IMR-90 (cell line): ENCODE results near the gene CAMK2B. TPM values are rescaled to one million over a fixed set of nuclear protein-coding genes. Genes with fewer than 3 reads are reported as not detected.

Experiments used
- ATAC-seq: fragments of 200-7000 bp; cut with Tn5 transposase; 2 replicates; pipeline ENCODE4 v1.9.1; 2020; ENCODE audit warnings: low read depth, mild to moderate bottlenecking, moderate library complexity
- BruUV-seq: library from RNA; stranded (reverse); fragments of 400-500 nt; replicated peaks from 2 replicates; lab custom pipeline; 2021; lab: Mats Ljungman, UMichigan
- CTCF ChIA-PET: fragments of 300-600 bp; formaldehyde crosslinking; extraction: SDS; loops from one replicate; lab custom pipeline; 2021; ENCODE audit warnings: antibody characterized with exemption; lab: Yijun Ruan, JAX
- POLR2A ChIA-PET: fragments of 300-600 bp; sonication (Branson Sonifier 250); formaldehyde crosslinking; loops from one replicate; lab custom pipeline; 2022; ENCODE audit warnings: antibody characterized with exemption; ENCODE audit not compliant: unreplicated experiment; lab: Charles Lee
- DNase-seq: peaks from one replicate; pipeline ENCODE4 v3.0.0; 2013
- H2AFZ ChIP-seq: replicated peaks from 2 replicates; pipeline ENCODE3; 2013; ENCODE audit warnings: low read length, mild to moderate bottlenecking; ENCODE audit not compliant: poor library complexity
- H2AK5ac ChIP-seq: 2 replicates; pipeline ENCODE4 v1.6.1; 2013; ENCODE audit warnings: low read depth, low read length, inconsistent platforms
- H2AK9ac ChIP-seq: replicated peaks from 2 replicates; pipeline ENCODE3; 2013; ENCODE audit warnings: mild to moderate bottlenecking, low read depth, low read length, moderate library complexity; ENCODE audit not compliant: poor library complexity
- H2BK120ac ChIP-seq: 2 replicates; pipeline ENCODE4 v1.6.1; 2013; ENCODE audit warnings: low read depth, low read length, inconsistent platforms
- H2BK15ac ChIP-seq: 3 replicates; pipeline ENCODE4 v1.6.1; 2013; ENCODE audit warnings: low read depth, low read length, inconsistent platforms
- H2BK20ac ChIP-seq: 2 replicates; pipeline ENCODE4 v1.6.1; 2013; ENCODE audit warnings: low read depth, mild to moderate bottlenecking, inconsistent platforms, low read length, moderate library complexity
- H2BK5ac ChIP-seq: 2 replicates; pipeline ENCODE4 v1.6.1; 2013; ENCODE audit warnings: mild to moderate bottlenecking, low read depth, low read length, inconsistent platforms; ENCODE audit not compliant: poor library complexity, severe bottlenecking
- H3K14ac ChIP-seq: replicated peaks from 2 replicates; pipeline ENCODE4 v1.6.1; 2013; ENCODE audit warnings: low read depth, low read length, inconsistent platforms
- H3K18ac ChIP-seq: 2 replicates; pipeline ENCODE4 v1.6.1; 2013; ENCODE audit warnings: low read depth, low read length, control low read depth
- H3K23ac ChIP-seq: 2 replicates; pipeline ENCODE4 v1.6.1; 2013; ENCODE audit warnings: low read depth, low read length, inconsistent platforms
- H3K27ac ChIP-seq: 2 replicates; pipeline ENCODE4 v1.5.1; 2013; ENCODE audit warnings: mild to moderate bottlenecking, control low read depth, low read length; ENCODE audit not compliant: insufficient read depth
- H3K27me3 ChIP-seq: 2 replicates; pipeline ENCODE4 v1.6.1; 2013; ENCODE audit warnings: low read length; ENCODE audit not compliant: control insufficient read depth, insufficient read depth
- H3K36me3 ChIP-seq: 2 replicates; pipeline ENCODE4 v1.6.1; 2013; ENCODE audit warnings: low read length, mixed read lengths; ENCODE audit not compliant: control insufficient read depth, insufficient read depth
- H3K4ac ChIP-seq: 2 replicates; pipeline ENCODE4 v1.6.1; 2013; ENCODE audit warnings: low read depth, low read length, inconsistent platforms
- H3K4me1 ChIP-seq: 2 replicates; pipeline ENCODE4 v1.6.1; 2013; ENCODE audit warnings: low read length, mixed read lengths; ENCODE audit not compliant: control insufficient read depth, insufficient read depth
- H3K4me2 ChIP-seq: 2 replicates; pipeline ENCODE4 v1.6.1; 2013; ENCODE audit warnings: low read depth, mild to moderate bottlenecking, control low read depth, low read length, moderate library complexity
- H3K4me3 ChIP-seq: 2 replicates; pipeline ENCODE4 v1.5.1; 2013; ENCODE audit warnings: low read depth, mild to moderate bottlenecking, control low read depth, low read length, moderate library complexity; ENCODE audit not compliant: insufficient read depth
- H3K56ac ChIP-seq: 2 replicates; pipeline ENCODE4 v1.6.1; 2013; ENCODE audit warnings: low read length, inconsistent platforms; ENCODE audit not compliant: insufficient read depth; ENCODE audit errors: extremely low read depth
- H3K79me1 ChIP-seq, 2 experiments: 2 replicates each; pipeline ENCODE4 v1.6.1; 2013; ENCODE audit warnings: low read length in 2 of 2, inconsistent platforms in 1 of 2, low read depth in 1 of 2
- H3K9ac ChIP-seq: 2 replicates; pipeline ENCODE4 v1.6.1; 2013; ENCODE audit warnings: low read depth, low read length, control low read depth
- H3K9me1 ChIP-seq: 2 replicates; pipeline ENCODE4 v1.6.1; 2013; ENCODE audit warnings: low read length, inconsistent platforms; ENCODE audit not compliant: insufficient read depth
- H3K9me3 ChIP-seq: 2 replicates; pipeline ENCODE4 v1.6.1; 2013; ENCODE audit warnings: low read length; ENCODE audit not compliant: control insufficient read depth, insufficient read depth
- H4K20me1 ChIP-seq: 2 replicates; pipeline ENCODE4 v1.6.1; 2013; ENCODE audit warnings: low read length, inconsistent platforms; ENCODE audit not compliant: insufficient read depth
- H4K5ac ChIP-seq: 2 replicates; pipeline ENCODE4 v1.6.1; 2013; ENCODE audit warnings: mild to moderate bottlenecking, low read depth, low read length, control low read depth
- H4K8ac ChIP-seq, 2 experiments: 2 replicates each; pipeline ENCODE4 v1.6.1; 2013; ENCODE audit warnings: low read depth in 2 of 2, low read length in 2 of 2, control low read depth in 1 of 2, inconsistent platforms in 1 of 2
- H4K91ac ChIP-seq: 2 replicates; pipeline ENCODE4 v1.6.1; 2013; ENCODE audit warnings: low read depth, low read length, inconsistent platforms; ENCODE audit not compliant: insufficient read depth
- BHLHE40 ChIP-seq: fragments of 150-350 bp; IDR thresholded peaks from 2 replicates; pipeline ENCODE4 v1.6.1; 2016; ENCODE audit warnings: mild to moderate bottlenecking, low read depth, low read length
- CHD1 ChIP-seq: IDR thresholded peaks from 2 replicates; pipeline ENCODE4 v1.6.1; 2012; ENCODE audit warnings: low read depth, low read length, improper control_type of control experiment
- FOS ChIP-seq: fragments of 150-350 bp; IDR thresholded peaks from 2 replicates; pipeline ENCODE4 v1.6.1; 2016; ENCODE audit warnings: low read depth, low read length
- MAFK ChIP-seq: IDR thresholded peaks from 2 replicates; pipeline ENCODE4 v1.6.1; 2012; ENCODE audit warnings: low read depth, low read length, improper control_type of control experiment
- MAZ ChIP-seq: IDR thresholded peaks from 2 replicates; pipeline ENCODE4 v1.6.1; 2012; ENCODE audit warnings: low read depth, mild to moderate bottlenecking, low read length, improper control_type of control experiment, moderate library complexity, borderline replicate concordance
- MXI1 ChIP-seq: IDR thresholded peaks from 2 replicates; pipeline ENCODE4 v1.6.1; 2012; ENCODE audit warnings: low read depth, mild to moderate bottlenecking, low read length, moderate library complexity, borderline replicate concordance
- NFE2L2 ChIP-seq: fragments of 150-350 bp; IDR thresholded peaks from 2 replicates; pipeline ENCODE4 v1.6.1; 2016; ENCODE audit warnings: low read depth, mild to moderate bottlenecking, low read length
- POLR2A ChIP-seq: IDR thresholded peaks from 2 replicates; pipeline ENCODE4 v1.6.1; 2012; ENCODE audit warnings: mild to moderate bottlenecking, low read depth, low read length
- RAD21 ChIP-seq: IDR thresholded peaks from 2 replicates; pipeline ENCODE4 v1.6.1; 2012; ENCODE audit warnings: low read length, improper control_type of control experiment
- RCOR1 ChIP-seq: IDR thresholded peaks from 2 replicates; pipeline ENCODE4 v1.6.1; 2012; ENCODE audit warnings: mild to moderate bottlenecking, low read length, improper control_type of control experiment; ENCODE audit not compliant: insufficient replicate concordance
- RFX5 ChIP-seq: IDR thresholded peaks from 2 replicates; pipeline ENCODE4 v1.8.0; 2012; ENCODE audit warnings: low read depth, mild to moderate bottlenecking, low read length, moderate library complexity
- SMC3 ChIP-seq: fragments of 150-350 bp; IDR thresholded peaks from 2 replicates; pipeline ENCODE4 v1.6.1; 2016; ENCODE audit warnings: low read depth, mild to moderate bottlenecking, antibody characterized with exemption, low read length, moderate library complexity
- WGBS, 2 experiments: methylation state at CpG; one replicate each; pipeline versions ENCODE4 v1.1.5 to v1.1.7; 2013; ENCODE audit warnings: missing lambda C conversion rate in 2 of 2; ENCODE audit not compliant: insufficient read length in 1 of 2; ENCODE audit errors: extremely low coverage in 2 of 2; 5-methylcytosine and 5-hydroxymethylcytosine counted together
- dilution Hi-C: fragments of 300-500 bp; cut with HindIII; formaldehyde crosslinking; loops from one replicate; pipeline ENCODE4 v1.14.3; 2018; ENCODE audit warnings: low sequenced_read_pairs; ENCODE audit not compliant: unreplicated experiment
- in situ Hi-C: fragments of 300-500 bp; cut with MboI; formaldehyde crosslinking; loops from 3 replicates; pipeline ENCODE4 v1.14.3; 2019; ENCODE audit warnings: low sequenced_read_pairs, inconsistent platforms, mixed read lengths
- intact Hi-C: fragments of 100-400 bp; cut with micrococcal nuclease; formaldehyde crosslinking; loops from 2 replicates; pipeline ENCODE4 v1.10.0; 2022
- polyA plus RNA-seq, 3 experiments: library from polyadenylated mRNA; depleted of rRNA; stranded (reverse); fragments of >200 nt; gene quantifications; 2 replicates each; pipeline ENCODE4 v1.2.3, GENCODE V29; 2012; ENCODE audit warnings: low replicate concordance in 1 of 3
- total RNA-seq: library from RNA; depleted of rRNA; stranded (reverse); fragments of >200 nt; gene quantifications from 2 replicates; pipeline ENCODE4 v1.2.3, GENCODE V29; 2012
- TF ChIP-seq, protein P1 (sequence below): conservative IDR thresholded peaks from 2 replicates; pipeline ENCODE4 v1.5.1; 2012; ENCODE audit warnings: mild to moderate bottlenecking, low read depth, low read length, improper control_type of control experiment
- TF ChIP-seq, protein P2 (sequence below): fragments of 150-350 bp; IDR thresholded peaks from 2 replicates; pipeline ENCODE4 v1.6.1; 2017; ENCODE audit warnings: mild to moderate bottlenecking, antibody characterized with exemption, low read length, low read depth

CAMK2B gene
- total and polyA plus RNA-seq, 2 of the 4 experiments (the other 2 are of a cell fraction) = 0.18 to 0.36 TPM

- no peak for TF ChIP-seq NFE2L2
- peak; percentile 19; the same call in 1 of the 2 replicates for TF ChIP-seq BHLHE40
These were observed 141.1 kb downstream of the CAMK2B start (continued) for GRCh38 chr7:44184206-44184872.

- no peak overlapping the region for H3K18ac ChIP-seq
- intact Hi-C loops = no loop called here
- no peak overlapping the region for H4K5ac ChIP-seq
- H4K91ac ChIP-seq = no peak overlapping the region
- H4K20me1 ChIP-seq = no peaks in the 10 kb centered on the region
- H3K4me2 ChIP-seq = no peak overlapping the region
- no peak overlapping the region for H4K8ac ChIP-seq
- no peak overlapping the region for H2BK120ac ChIP-seq
- no peak overlapping the region for H3K56ac ChIP-seq
- no peak overlapping the region for H3K4me3 ChIP-seq
- no peaks in the 10 kb centered on the region for H3K36me3 ChIP-seq
- no peaks in the 10 kb centered on the region; a peak in 1 of 4 replicates for H3K79me1 ChIP-seq
- no peak overlapping the region for H3K4ac ChIP-seq
- no peak overlapping the region for H3K27ac ChIP-seq
- H2AK9ac ChIP-seq = no peak overlapping the region
- no TSS peak for BruUV-seq
- no peak overlapping the region for H3K23ac ChIP-seq
- no peaks in the 10 kb centered on the region for H3K9me1 ChIP-seq
- H2AFZ ChIP-seq = no peak overlapping the region
- peaks cover 24% of the 10 kb centered on the region for H3K27me3 ChIP-seq
- ATAC-seq (no peak), DNase-seq (no peak)
- H2BK15ac ChIP-seq = no peak overlapping the region
- CTCF ChIA-PET = no interaction called here
- no CpG with 5 or more reads among the region's 2 CpGs for WGBS, 2 experiments
- peaks cover 2% of the 10 kb centered on the region for H3K4me1 ChIP-seq
- POLR2A ChIA-PET = no interaction called here
- H3K14ac ChIP-seq = no peak overlapping the region
- no peak overlapping the region for H3K9ac ChIP-seq
- in situ Hi-C loops = no loop called here
- dilution Hi-C loops = no loop called here
- H2BK5ac ChIP-seq = no peak overlapping the region
- H2BK20ac ChIP-seq = no peak overlapping the region
- H2AK5ac ChIP-seq = no peak overlapping the region
- H3K9me3 ChIP-seq = peaks cover 18% of the 10 kb centered on the region
- TF ChIP-seq MXI1 = no peak
- TF ChIP-seq RFX5 = no peak
- TF ChIP-seq BHLHE40 = no peak
- TF ChIP-seq, protein P1, sequence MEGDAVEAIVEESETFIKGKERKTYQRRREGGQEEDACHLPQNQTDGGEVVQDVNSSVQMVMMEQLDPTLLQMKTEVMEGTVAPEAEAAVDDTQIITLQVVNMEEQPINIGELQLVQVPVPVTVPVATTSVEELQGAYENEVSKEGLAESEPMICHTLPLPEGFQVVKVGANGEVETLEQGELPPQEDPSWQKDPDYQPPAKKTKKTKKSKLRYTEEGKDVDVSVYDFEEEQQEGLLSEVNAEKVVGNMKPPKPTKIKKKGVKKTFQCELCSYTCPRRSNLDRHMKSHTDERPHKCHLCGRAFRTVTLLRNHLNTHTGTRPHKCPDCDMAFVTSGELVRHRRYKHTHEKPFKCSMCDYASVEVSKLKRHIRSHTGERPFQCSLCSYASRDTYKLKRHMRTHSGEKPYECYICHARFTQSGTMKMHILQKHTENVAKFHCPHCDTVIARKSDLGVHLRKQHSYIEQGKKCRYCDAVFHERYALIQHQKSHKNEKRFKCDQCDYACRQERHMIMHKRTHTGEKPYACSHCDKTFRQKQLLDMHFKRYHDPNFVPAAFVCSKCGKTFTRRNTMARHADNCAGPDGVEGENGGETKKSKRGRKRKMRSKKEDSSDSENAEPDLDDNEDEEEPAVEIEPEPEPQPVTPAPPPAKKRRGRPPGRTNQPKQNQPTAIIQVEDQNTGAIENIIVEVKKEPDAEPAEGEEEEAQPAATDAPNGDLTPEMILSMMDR = no peak
- no peak for TF ChIP-seq NFE2L2
- TF ChIP-seq RAD21 = no peak
- no peak for TF ChIP-seq MAZ
- TF ChIP-seq SMC3 = no peak
- TF ChIP-seq, protein P2, sequence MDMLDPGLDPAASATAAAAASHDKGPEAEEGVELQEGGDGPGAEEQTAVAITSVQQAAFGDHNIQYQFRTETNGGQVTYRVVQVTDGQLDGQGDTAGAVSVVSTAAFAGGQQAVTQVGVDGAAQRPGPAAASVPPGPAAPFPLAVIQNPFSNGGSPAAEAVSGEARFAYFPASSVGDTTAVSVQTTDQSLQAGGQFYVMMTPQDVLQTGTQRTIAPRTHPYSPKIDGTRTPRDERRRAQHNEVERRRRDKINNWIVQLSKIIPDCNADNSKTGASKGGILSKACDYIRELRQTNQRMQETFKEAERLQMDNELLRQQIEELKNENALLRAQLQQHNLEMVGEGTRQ = no peak
- no peak for TF ChIP-seq CHD1
- no peak for TF ChIP-seq RCOR1
- no peak for TF ChIP-seq POLR2A
- no peak for TF ChIP-seq MAFK
- TF ChIP-seq FOS = no peak
These were observed 142.0 kb downstream of the CAMK2B start for GRCh38 chr7:44183386-44183785.
